Osteoblast (primary cell): ENCODE results near the gene RPL29. TPM values are rescaled to one million over a fixed set of nuclear protein-coding genes. Genes with fewer than 3 reads are reported as not detected.

Experiments used
- DNase-seq: peaks from one replicate; pipeline ENCODE4 v3.0.0; 2011; ENCODE audit warnings: low spot score, mixed read lengths; ENCODE audit not compliant: insufficient read length; ENCODE audit errors: missing footprints
- H2AFZ ChIP-seq: 2 replicates; pipeline ENCODE4 v1.6.0; 2011; ENCODE audit warnings: mild to moderate bottlenecking, low read length
- H3K27ac ChIP-seq: 2 replicates; pipeline ENCODE4 v1.5.1; 2011; ENCODE audit warnings: mild to moderate bottlenecking, low read depth, low read length, moderate library complexity
- H3K27me3 ChIP-seq: 2 replicates; pipeline ENCODE4 v1.6.0; 2012; ENCODE audit warnings: mild to moderate bottlenecking, control low read depth, inconsistent platforms, low read length, moderate library complexity; ENCODE audit not compliant: insufficient read depth
- H3K36me3 ChIP-seq: 2 replicates; pipeline ENCODE4 v1.5.1; 2011; ENCODE audit warnings: mild to moderate bottlenecking, low read length, control low read depth, moderate library complexity; ENCODE audit not compliant: insufficient read depth
- H3K4me1 ChIP-seq: 2 replicates; pipeline ENCODE4 v1.5.1; 2011; ENCODE audit warnings: mild to moderate bottlenecking, low read length, control low read depth, moderate library complexity; ENCODE audit not compliant: insufficient read depth
- H3K4me2 ChIP-seq: 2 replicates; pipeline ENCODE4 v1.6.0; 2011; ENCODE audit warnings: mild to moderate bottlenecking, low read length; ENCODE audit not compliant: insufficient read depth
- H3K4me3 ChIP-seq: fragments of 200-600 bp; sonication (generic); 3 replicates; pipeline ENCODE4 v1.5.1; 2012; ENCODE audit warnings: mild to moderate bottlenecking, low read length, inconsistent platforms; ENCODE audit not compliant: insufficient read depth
- H3K79me2 ChIP-seq: 2 replicates; pipeline ENCODE4 v1.6.0; 2012; ENCODE audit warnings: mild to moderate bottlenecking, low read length, control low read depth, inconsistent platforms; ENCODE audit not compliant: insufficient read depth
- H3K9me3 ChIP-seq: 2 replicates; pipeline ENCODE4 v1.5.1; 2011; ENCODE audit warnings: low read depth, low read length, control low read depth
- H4K20me1 ChIP-seq: 2 replicates; pipeline ENCODE4 v1.6.0; 2012; ENCODE audit warnings: mild to moderate bottlenecking, low read length, control low read depth; ENCODE audit not compliant: insufficient read depth
- CTCF ChIP-seq: IDR thresholded peaks from 2 replicates; pipeline ENCODE4 v1.5.1; 2011; ENCODE audit warnings: mild to moderate bottlenecking, low read depth, low read length, moderate library complexity; ENCODE audit errors: extremely low read depth
- total RNA-seq: library from RNA; depleted of rRNA; stranded (reverse); fragments of >200 nt; gene quantifications from 2 replicates; pipeline ENCODE4 v1.2.3, GENCODE V29; 2012

RPL29 gene
- total RNA-seq, 1 donor = 862 TPM

DNA sequence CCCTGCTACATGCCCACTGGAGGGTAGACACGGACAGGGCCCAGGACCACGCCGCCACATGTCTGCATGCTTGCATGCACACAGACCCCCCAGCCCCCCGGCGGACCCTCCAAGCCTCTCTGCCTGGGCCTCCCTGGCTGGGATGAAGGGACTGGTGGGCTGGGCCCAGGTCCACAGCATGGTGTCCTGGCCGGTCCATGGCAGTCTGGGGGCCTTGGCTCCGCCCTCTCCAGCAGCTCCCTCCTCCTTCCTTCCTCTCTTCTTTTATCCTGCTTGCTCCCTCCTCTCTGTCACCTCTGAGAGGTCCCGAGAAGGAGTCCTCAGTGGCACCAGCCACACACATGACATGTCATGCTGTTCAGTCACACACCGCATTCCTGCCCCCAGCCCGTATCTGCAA lies 36.2 kb upstream of the RPL29 start:
- no peaks in the 10 kb centered on the region for H3K79me2 ChIP-seq
- no peak overlapping the region for H3K27ac ChIP-seq
- H3K9me3 ChIP-seq = no peaks in the 10 kb centered on the region
- H4K20me1 ChIP-seq = no peaks in the 10 kb centered on the region
- no peak for TF ChIP-seq CTCF
- H3K27me3 ChIP-seq = no peaks in the 10 kb centered on the region
- H3K4me1 ChIP-seq = peaks cover 4% of the 10 kb centered on the region
- DNase-seq = no peak
- H3K4me2 ChIP-seq = no peak overlapping the region
- H3K4me3 ChIP-seq = no peak overlapping the region
- no peak overlapping the region for H2AFZ ChIP-seq
- H3K36me3 ChIP-seq = no peaks in the 10 kb centered on the region

DNA sequence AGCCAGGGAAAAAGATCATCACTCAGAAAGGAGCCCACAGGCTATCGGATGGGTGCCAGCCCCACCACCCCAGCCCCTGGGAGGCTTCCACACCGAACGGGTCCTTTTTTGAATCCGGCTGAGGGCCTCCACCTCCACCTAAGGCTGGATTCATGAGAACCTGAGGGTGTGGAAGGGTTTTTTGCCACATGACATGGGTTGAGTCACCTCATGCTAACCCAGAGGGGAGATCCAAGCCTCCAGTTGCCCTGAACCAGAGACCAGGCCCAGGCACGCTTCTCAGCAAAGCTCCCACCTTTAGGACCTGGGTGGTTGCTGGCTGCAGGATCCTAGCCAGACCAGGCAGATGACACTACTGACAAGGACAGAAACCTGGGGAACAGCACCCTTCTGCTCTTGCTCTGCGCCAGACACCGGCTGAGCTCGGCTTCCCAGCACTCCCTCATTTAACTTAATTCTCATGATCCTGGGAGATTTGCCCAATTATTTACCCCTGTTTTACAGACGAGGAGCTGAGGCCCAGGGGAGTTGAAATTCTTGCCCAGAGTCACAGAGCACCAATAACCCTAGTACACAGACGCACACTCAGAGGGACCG lies 35.1 kb upstream of the RPL29 start:
- Histone ChIP-seq H3K36me3 (no peaks in the 10 kb centered on the region), H3K79me2 (no peaks in the 10 kb centered on the region), H2AFZ (no peak overlapping the region), H3K4me2 (no peak overlapping the region), H3K27me3 (no peaks in the 10 kb centered on the region), H3K27ac (no peak overlapping the region), H4K20me1 (no peaks in the 10 kb centered on the region), H3K4me3 (no peak overlapping the region), H3K4me1 (peaks cover 4% of the 10 kb centered on the region), H3K9me3 (no peaks in the 10 kb centered on the region)
- TF ChIP-seq CTCF = no peak
- DNase-seq = no peak

GRCh38 chr3:52029535-52029934 lies 33.8 kb upstream of the RPL29 start:
- no peak for TF ChIP-seq CTCF
- no peak overlapping the region for H3K27ac ChIP-seq

DNA sequence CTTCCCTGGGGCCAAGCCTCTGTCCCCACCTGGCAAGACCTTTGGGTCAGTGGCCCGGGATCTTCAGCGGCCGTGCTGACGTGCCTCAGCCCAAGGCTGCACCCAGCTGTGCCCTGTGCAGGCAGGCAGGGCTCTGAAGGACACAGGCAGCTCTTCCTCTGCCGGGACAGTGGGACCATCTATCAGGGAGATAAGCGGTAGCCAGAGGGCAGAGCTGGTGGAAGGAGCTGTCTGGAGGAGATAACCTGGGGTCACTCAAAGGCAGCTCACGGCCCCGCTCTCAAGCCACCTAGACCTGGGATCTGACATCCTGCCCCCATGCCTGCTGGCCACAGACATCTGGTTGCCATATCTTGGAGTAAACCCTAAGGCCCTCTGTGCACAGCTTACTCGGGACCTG lies 33.4 kb upstream of the RPL29 start:
- H3K4me3 ChIP-seq = no peak overlapping the region
- H3K4me2 ChIP-seq = no peak overlapping the region
- no peak for DNase-seq
- peaks cover 5% of the 10 kb centered on the region for H3K4me1 ChIP-seq
- TF ChIP-seq CTCF = no peak
- H2AFZ ChIP-seq = no peak overlapping the region
- no peak overlapping the region for H3K27ac ChIP-seq
- H3K36me3 ChIP-seq = no peaks in the 10 kb centered on the region
- H3K9me3 ChIP-seq = no peaks in the 10 kb centered on the region
- no peaks in the 10 kb centered on the region for H3K79me2 ChIP-seq
- H4K20me1 ChIP-seq = no peaks in the 10 kb centered on the region
- no peaks in the 10 kb centered on the region for H3K27me3 ChIP-seq

More at GRCh38 chr3:52029535-52029934, 33.8 kb upstream of the RPL29 start:
- no peak overlapping the region for H3K4me3 ChIP-seq
- H3K79me2 ChIP-seq = no peaks in the 10 kb centered on the region
- no peaks in the 10 kb centered on the region for H3K9me3 ChIP-seq
- no peaks in the 10 kb centered on the region for H4K20me1 ChIP-seq
- DNase-seq = no peak
- H2AFZ ChIP-seq = no peak overlapping the region
- no peak overlapping the region for H3K4me2 ChIP-seq
- H3K4me1 ChIP-seq = peaks cover 4% of the 10 kb centered on the region
- H3K27me3 ChIP-seq = no peaks in the 10 kb centered on the region
- no peaks in the 10 kb centered on the region for H3K36me3 ChIP-seq
